PFSK-1 (cell line): ENCODE results near the gene SERPINA5.

Source experiments
- POLR2AphosphoS5 ChIP-seq: IDR thresholded peaks from 2 replicates; pipeline ENCODE4 v1.6.1; 2012; ENCODE audit warnings: low read depth, mild to moderate bottlenecking, control low read depth, low read length, moderate library complexity
- SIN3A ChIP-seq: IDR thresholded peaks from 2 replicates; pipeline ENCODE4 v1.6.1; 2012; ENCODE audit warnings: mild to moderate bottlenecking, low read length, moderate library complexity, borderline replicate concordance; ENCODE audit not compliant: insufficient read depth
- TF ChIP-seq, protein P1 (sequence below), 2 experiments: IDR thresholded peaks; 2 replicates each; pipeline versions ENCODE4 v1.6.1 to v1.8.0; 2011 to 2012; ENCODE audit warnings: low read depth in 2 of 2, low read length in 2 of 2, control low read depth in 1 of 2, inconsistent platforms in 1 of 2, mild to moderate bottlenecking in 1 of 2, moderate library complexity in 1 of 2; ENCODE audit not compliant: insufficient read depth in 1 of 2

DNA sequence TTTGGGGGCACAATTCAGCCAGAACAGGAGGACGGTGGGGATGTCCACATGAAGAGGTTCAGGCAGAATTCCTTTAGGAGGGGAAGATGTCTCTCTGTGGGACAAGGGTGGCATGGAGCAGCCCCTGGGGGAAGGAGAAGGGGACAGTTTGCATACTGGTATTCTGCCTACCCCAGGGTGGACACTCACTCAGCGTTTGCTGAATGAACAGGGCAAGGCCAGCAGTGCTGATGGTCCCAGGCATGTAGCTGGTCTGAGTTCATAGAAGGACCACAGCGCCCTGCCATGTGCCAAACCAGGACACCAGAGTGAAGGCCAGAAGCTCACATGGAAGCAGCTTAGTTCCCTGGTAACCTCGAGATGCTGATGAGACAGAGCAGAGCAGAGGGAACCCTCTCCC, 5.4 kb downstream of the SERPINA5 start:
- no peak for TF ChIP-seq POLR2AphosphoS5
- TF ChIP-seq, protein P1, sequence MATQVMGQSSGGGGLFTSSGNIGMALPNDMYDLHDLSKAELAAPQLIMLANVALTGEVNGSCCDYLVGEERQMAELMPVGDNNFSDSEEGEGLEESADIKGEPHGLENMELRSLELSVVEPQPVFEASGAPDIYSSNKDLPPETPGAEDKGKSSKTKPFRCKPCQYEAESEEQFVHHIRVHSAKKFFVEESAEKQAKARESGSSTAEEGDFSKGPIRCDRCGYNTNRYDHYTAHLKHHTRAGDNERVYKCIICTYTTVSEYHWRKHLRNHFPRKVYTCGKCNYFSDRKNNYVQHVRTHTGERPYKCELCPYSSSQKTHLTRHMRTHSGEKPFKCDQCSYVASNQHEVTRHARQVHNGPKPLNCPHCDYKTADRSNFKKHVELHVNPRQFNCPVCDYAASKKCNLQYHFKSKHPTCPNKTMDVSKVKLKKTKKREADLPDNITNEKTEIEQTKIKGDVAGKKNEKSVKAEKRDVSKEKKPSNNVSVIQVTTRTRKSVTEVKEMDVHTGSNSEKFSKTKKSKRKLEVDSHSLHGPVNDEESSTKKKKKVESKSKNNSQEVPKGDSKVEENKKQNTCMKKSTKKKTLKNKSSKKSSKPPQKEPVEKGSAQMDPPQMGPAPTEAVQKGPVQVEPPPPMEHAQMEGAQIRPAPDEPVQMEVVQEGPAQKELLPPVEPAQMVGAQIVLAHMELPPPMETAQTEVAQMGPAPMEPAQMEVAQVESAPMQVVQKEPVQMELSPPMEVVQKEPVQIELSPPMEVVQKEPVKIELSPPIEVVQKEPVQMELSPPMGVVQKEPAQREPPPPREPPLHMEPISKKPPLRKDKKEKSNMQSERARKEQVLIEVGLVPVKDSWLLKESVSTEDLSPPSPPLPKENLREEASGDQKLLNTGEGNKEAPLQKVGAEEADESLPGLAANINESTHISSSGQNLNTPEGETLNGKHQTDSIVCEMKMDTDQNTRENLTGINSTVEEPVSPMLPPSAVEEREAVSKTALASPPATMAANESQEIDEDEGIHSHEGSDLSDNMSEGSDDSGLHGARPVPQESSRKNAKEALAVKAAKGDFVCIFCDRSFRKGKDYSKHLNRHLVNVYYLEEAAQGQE (IDR thresholded peaks at IDR 0.05; ENCODE audit: insufficient read depth in 1 of 2, low read depth in 2 of 2, low read length in 2 of 2): no peak
- TF ChIP-seq SIN3A: no peak
